SK-N-SH (cell line): ENCODE data around the gene HM13. TPM values are rescaled to one million over a fixed set of nuclear protein-coding genes. Genes with fewer than 3 reads are reported as not detected.

Experiments used
- CTCF ChIA-PET: fragments of 300-600, 350-600 bp; formaldehyde crosslinking; extraction: SDS; loops from one replicate; lab custom pipeline; 2021; lab: Yijun Ruan, JAX
- POLR2A ChIA-PET: fragments of 350-600 bp; sonication (Branson Sonifier 250); formaldehyde crosslinking; extraction: SDS; loops from one replicate; lab custom pipeline; 2020; ENCODE audit warnings: antibody characterized with exemption, inconsistent platforms; lab: Yijun Ruan, JAX
- DNase-seq: peaks from one replicate; pipeline ENCODE4 v3.0.0; 2012
- H2AFZ ChIP-seq: fragments of 200-600 bp; sonication (generic); 2 replicates; pipeline ENCODE4 v1.8.1; 2016; ENCODE audit warnings: antibody characterized with exemption, mild to moderate bottlenecking, low read depth
- H3F3A ChIP-seq: fragments of 200-600 bp; sonication (generic); replicated peaks from 2 replicates; pipeline ENCODE3; 2016; ENCODE audit warnings: antibody characterized with exemption, mild to moderate bottlenecking; ENCODE audit not compliant: insufficient read depth
- H3K27ac ChIP-seq, 2 experiments: fragments of 200-500 bp in 1 of 2; fragments of 200-600 bp in 1 of 2; sonication (Bioruptor generic) in 1 of 2; sonication (generic), shearing (Covaris generic) in 1 of 2; 2 replicates each; pipeline versions ENCODE4 v1.5.1 to v1.6.1; 2014 to 2016; ENCODE audit warnings: low read depth in 2 of 2, inconsistent platforms in 1 of 2, low read length in 1 of 2, mild to moderate bottlenecking in 1 of 2, mixed read lengths in 1 of 2
- H3K27me3 ChIP-seq: fragments of 200-600 bp; sonication (generic), shearing (Covaris generic); 2 replicates; pipeline ENCODE4 v1.6.1; 2016; ENCODE audit warnings: mixed run types; ENCODE audit not compliant: insufficient read depth
- H3K36me3 ChIP-seq, 2 experiments: fragments of 200-500 bp in 1 of 2; fragments of 200-600 bp in 1 of 2; sonication (Bioruptor generic) in 1 of 2; sonication (generic) in 1 of 2; replicated peaks in 1 of 2; 2 replicates each; pipeline versions ENCODE3 to v1.5.1; 2014 to 2016; ENCODE audit warnings: low read length in 1 of 2, mild to moderate bottlenecking in 1 of 2; ENCODE audit not compliant: insufficient read depth in 2 of 2, control insufficient read depth in 1 of 2
- H3K4me1 ChIP-seq, 2 experiments: fragments of 200-500 bp in 1 of 2; fragments of 200-600 bp in 1 of 2; sonication (Bioruptor generic) in 1 of 2; sonication (generic), shearing (Covaris generic) in 1 of 2; 2 replicates each; pipeline versions ENCODE4 v1.5.1 to v1.6.1; 2014 to 2016; ENCODE audit warnings: low read depth in 1 of 2, low read length in 1 of 2, mixed run types in 1 of 2; ENCODE audit not compliant: insufficient read depth in 2 of 2, control insufficient read depth in 1 of 2
- H3K4me2 ChIP-seq: fragments of 200-600 bp; sonication (generic), shearing (Covaris generic); 2 replicates; pipeline ENCODE4 v1.6.1; 2017; ENCODE audit warnings: mixed run types
- H3K4me3 ChIP-seq, 2 experiments: fragments of 200-500 bp in 1 of 2; fragments of 200-600 bp in 1 of 2; sonication (Bioruptor generic) in 1 of 2; sonication (generic), shearing (Covaris generic) in 1 of 2; 2 replicates each; pipeline versions ENCODE4 v1.5.1 to v1.8.1; 2014 to 2016; ENCODE audit warnings: low read depth in 2 of 2, inconsistent platforms in 1 of 2, low read length in 1 of 2, mild to moderate bottlenecking in 1 of 2, mixed read lengths in 1 of 2, moderate library complexity in 1 of 2
- H3K79me2 ChIP-seq: fragments of 200-600 bp; sonication (generic); 2 replicates; pipeline ENCODE4 v1.8.1; 2017; ENCODE audit warnings: mild to moderate bottlenecking; ENCODE audit not compliant: insufficient read depth
- H3K9ac ChIP-seq: fragments of 200-600 bp; sonication (generic); 2 replicates; pipeline ENCODE4 v1.6.1; 2017; ENCODE audit warnings: mixed run types
- H3K9me2 ChIP-seq: fragments of 200-600 bp; sonication (generic); 2 replicates; pipeline ENCODE4 v1.6.1; 2017; ENCODE audit warnings: mixed run types
- H3K9me3 ChIP-seq: fragments of 200-600 bp; sonication (generic); 2 replicates; pipeline ENCODE4 v1.6.1; 2017; ENCODE audit warnings: mixed run types, mild to moderate bottlenecking, moderate library complexity
- H4K20me1 ChIP-seq: fragments of 200-600 bp; sonication (generic); 2 replicates; pipeline ENCODE4 v1.6.1; 2017; ENCODE audit warnings: mild to moderate bottlenecking, mixed run types; ENCODE audit not compliant: insufficient read depth
- CHD2 ChIP-seq: fragments of 150-350 bp; IDR thresholded peaks from 2 replicates; pipeline ENCODE4 v1.6.1; 2018; ENCODE audit warnings: low read length; ENCODE audit not compliant: partially characterized antibody
- CTCF ChIP-seq: fragments of 200-600 bp; sonication (generic); IDR thresholded peaks from 2 replicates; pipeline ENCODE4 v1.6.1; 2017; ENCODE audit warnings: antibody characterized with exemption, mild to moderate bottlenecking, moderate library complexity
- EP300 ChIP-seq, 2 experiments: IDR thresholded peaks; 2 replicates each; pipeline versions ENCODE4 v1.4.0 to v1.6.1; 2012; ENCODE audit warnings: borderline replicate concordance in 1 of 2, low read depth in 1 of 2, low read length in 1 of 2
- EZH2phosphoT487 ChIP-seq: fragments of 200-600 bp; sonication (generic); IDR thresholded peaks from 2 replicates; pipeline ENCODE4 v1.6.1; 2017; ENCODE audit warnings: low read depth, mixed run types, mild to moderate bottlenecking, antibody characterized with exemption, moderate library complexity, borderline replicate concordance
- FOXM1 ChIP-seq: IDR thresholded peaks from 2 replicates; pipeline ENCODE4 v1.4.0; 2012; ENCODE audit warnings: low read depth, mild to moderate bottlenecking
- GATA2 ChIP-seq: sonication (generic); formaldehyde crosslinking; IDR thresholded peaks from 2 replicates; pipeline ENCODE4 v1.5.0; 2020; ENCODE audit warnings: mild to moderate bottlenecking, missing genetic modification reagents
- IRF3 ChIP-seq: fragments of 150-350 bp; IDR thresholded peaks from 2 replicates; pipeline ENCODE4 v1.6.1; 2016; ENCODE audit warnings: mild to moderate bottlenecking, low read depth, low read length
- MEF2A ChIP-seq: IDR thresholded peaks from 2 replicates; pipeline ENCODE4 v1.4.0; 2012; ENCODE audit warnings: low read depth, borderline replicate concordance
- MXI1 ChIP-seq: IDR thresholded peaks from 2 replicates; pipeline ENCODE4 v1.6.1; 2012; ENCODE audit warnings: mild to moderate bottlenecking, low read depth, low read length, improper control_type of control experiment
- RXRA ChIP-seq: IDR thresholded peaks from 2 replicates; pipeline ENCODE4 v1.4.0; 2012; ENCODE audit warnings: low read depth, mild to moderate bottlenecking, borderline replicate concordance
- TCF12 ChIP-seq: IDR thresholded peaks from 2 replicates; pipeline ENCODE4 v1.4.0; 2012
- TEAD4 ChIP-seq: IDR thresholded peaks from 2 replicates; pipeline ENCODE4 v1.4.0; 2012; ENCODE audit warnings: mild to moderate bottlenecking, borderline replicate concordance; ENCODE audit not compliant: insufficient read depth
- YY1 ChIP-seq: IDR thresholded peaks from 2 replicates; pipeline ENCODE4 v1.4.0; 2012; ENCODE audit warnings: low read depth, mild to moderate bottlenecking
- WGBS: methylation state at CpG from one replicate; pipeline ENCODE4 v1.1.6; 2017; ENCODE audit warnings: low lambda C conversion rate; 5-methylcytosine and 5-hydroxymethylcytosine counted together
- polyA plus RNA-seq, 3 experiments: library from polyadenylated mRNA; depleted of rRNA; stranded (reverse); fragments of >200 nt; gene quantifications; 2 replicates each; pipeline ENCODE4 v1.2.3, GENCODE V29; 2012

Gene HM13
- polyA plus RNA-seq, 1 of the 3 experiments (the other 2 are of a cell fraction): 160 TPM

GRCh38 chr20:31567380-31567720 is 53.1 kb downstream of the HM13 start (continued):
- TF ChIP-seq TCF12 (no peak), IRF3 (no peak), TEAD4 (no peak), RXRA (no peak), FOXM1 (no peak), MXI1 (no peak), MEF2A (no peak), EZH2phosphoT487 (no peak), YY1 (no peak), EP300 (IDR thresholded peaks at IDR 0.05; ENCODE audit: borderline replicate concordance in 1 of 2, low read depth in 1 of 2, low read length in 1 of 2) (no peak)

GRCh38 chr20:31568041-31568731 is 53.9 kb downstream of the HM13 start:
- DNase-seq: no peak
- POLR2A ChIA-PET: interaction anchor here (1.1 to 8.9 kb wide), 6 partner anchors 28 to 171 kb away, joined by 4 to 181 read pairs (median 12); partner anchors contain the start of genes ID1 and TPX2
- peak overlapping the region; percentile 49; the same call in 1 of the 2 replicates for H3K4me2 ChIP-seq

More at GRCh38 chr20:31568041-31568731, 53.9 kb downstream of the HM13 start:
- CTCF ChIA-PET: interaction anchor here (0.8 to 31.0 kb wide), 13 partner anchors 10 to 156 kb away, joined by 3 to 1802 read pairs (median 9); partner anchors contain the start of gene ID1
- peak overlapping the region; percentile 8 for H3K9ac ChIP-seq
- WGBS: 84% methylated on average over 18 of the region's 21 CpGs
- H3K27ac ChIP-seq: peak overlapping the region; percentile 93 to 99
- H3K36me3 ChIP-seq: peaks cover 20 to 29% of the 10 kb centered on the region in 2 experiments
- H3K27me3 ChIP-seq: no peaks in the 10 kb centered on the region
- H3F3A ChIP-seq: peaks cover 56% of the 10 kb centered on the region
- no peak overlapping the region for H3K4me3 ChIP-seq
- no peaks in the 10 kb centered on the region for H3K9me2 ChIP-seq
- H3K4me1 ChIP-seq: peaks cover 39 to 59% of the 10 kb centered on the region in 2 experiments
- no peak for TF ChIP-seq TEAD4
- TF ChIP-seq CHD2: no peak
- 0 out of 2 replicates have a peak, but pooled peaks have one; percentile 11 for TF ChIP-seq GATA2
- TF ChIP-seq CTCF: peak; percentile 40
- TF ChIP-seq, all 33 proteins: peak for 2
- H4K20me1 ChIP-seq: no peaks in the 10 kb centered on the region
- peaks cover 10% of the 10 kb centered on the region; the same call in 1 of the 2 replicates for H3K79me2 ChIP-seq
- H2AFZ ChIP-seq: no peak overlapping the region
- no peaks in the 10 kb centered on the region for H3K9me3 ChIP-seq
